Caco-2 (cell line): ENCODE data around the gene CXCR6. TPM values are rescaled to one million over a fixed set of nuclear protein-coding genes. Genes with fewer than 3 reads are reported as not detected.

Experiments used
- BruUV-seq: library from RNA; stranded (reverse); fragments of 400-500 nt; replicated peaks from 2 replicates; lab custom pipeline; 2021; lab: Mats Ljungman, UMichigan
- CTCF ChIA-PET: fragments of 300-600 bp; sonication (Branson Sonifier 250); formaldehyde crosslinking; loops from one replicate; lab custom pipeline; 2022; ENCODE audit warnings: antibody characterized with exemption; lab: Charles Lee
- POLR2A ChIA-PET: fragments of 300-600 bp; sonication (Branson Sonifier 250); formaldehyde crosslinking; loops from one replicate; lab custom pipeline; 2022; ENCODE audit warnings: antibody characterized with exemption; lab: Charles Lee
- DNase-seq, 2 experiments: peaks; one replicate each; pipeline versions ENCODE4 v3.0.0 to v3.0.0-alpha.2; 2020 to 2022
- H3K27me3 ChIP-seq: replicated peaks from 2 replicates; pipeline ENCODE4 v1.6.0; 2011; ENCODE audit warnings: low read length; ENCODE audit not compliant: control insufficient read depth, insufficient read depth
- H3K36me3 ChIP-seq: 2 replicates; pipeline ENCODE4 v1.5.1; 2011; ENCODE audit warnings: low read length; ENCODE audit not compliant: control insufficient read depth, insufficient read depth
- H3K4me1 ChIP-seq: fragments of 250-450 bp; sonication (Bioruptor Pico); 2 replicates; pipeline ENCODE4 v1.5.1; 2020; ENCODE audit warnings: mild to moderate bottlenecking
- H3K4me3 ChIP-seq: 2 replicates; pipeline ENCODE4 v1.5.1; 2011; ENCODE audit warnings: low read depth, mild to moderate bottlenecking, control low read depth, low read length
- H3K9me3 ChIP-seq: fragments of 250-450 bp; sonication (Bioruptor Pico); 2 replicates; pipeline ENCODE4 v1.5.1; 2020; ENCODE audit warnings: mild to moderate bottlenecking, moderate library complexity
- H3K27ac Mint-ChIP-seq: one replicate; pipeline ENCODE4 v1.8.0; 2022; ENCODE audit warnings: mixed read lengths; ENCODE audit not compliant: unreplicated experiment
- H3K27me3 Mint-ChIP-seq: one replicate; pipeline ENCODE4 v1.8.0; 2022; ENCODE audit warnings: mixed read lengths; ENCODE audit not compliant: insufficient read depth, unreplicated experiment
- H3K36me3 Mint-ChIP-seq: one replicate; pipeline ENCODE4 v1.8.0; 2022; ENCODE audit warnings: mild to moderate bottlenecking, mixed read lengths; ENCODE audit not compliant: insufficient read depth, unreplicated experiment
- H3K4me1 Mint-ChIP-seq: one replicate; pipeline ENCODE4 v1.8.0; 2022; ENCODE audit warnings: low read depth, mixed read lengths; ENCODE audit not compliant: unreplicated experiment
- H3K4me3 Mint-ChIP-seq: one replicate; pipeline ENCODE4 v1.8.0; 2022; ENCODE audit warnings: mild to moderate bottlenecking, moderate library complexity, mixed read lengths; ENCODE audit not compliant: unreplicated experiment
- H3K9me3 Mint-ChIP-seq: one replicate; pipeline ENCODE4 v1.8.0; 2022; ENCODE audit warnings: mixed read lengths; ENCODE audit not compliant: unreplicated experiment
- intact Hi-C: fragments of 100-400 bp; cut with micrococcal nuclease; formaldehyde crosslinking; loops from one replicate; pipeline ENCODE4 v1.10.0; 2022; ENCODE audit not compliant: unreplicated experiment
- total RNA-seq: library from RNA; stranded (reverse); gene quantifications from 2 replicates; pipeline ENCODE4 v1.2.3, GENCODE V29; 2022
- TF ChIP-seq, protein P1 (sequence below), 2 experiments: fragments of 200-600 bp in 1 of 2; IDR thresholded peaks; 1 replicate in 1 of 2; 2 replicates in 1 of 2; pipeline versions ENCODE4 v1.5.1 to v1.8.0; 2011 to 2022; ENCODE audit warnings: antibody characterized with exemption in 1 of 2, control low read depth in 1 of 2, inconsistent platforms in 1 of 2, low read depth in 1 of 2, low read length in 1 of 2, mild to moderate bottlenecking in 1 of 2, moderate library complexity in 1 of 2; ENCODE audit not compliant: insufficient read depth in 1 of 2, severe bottlenecking in 1 of 2, unreplicated experiment in 1 of 2

CXCR6 gene
- total RNA-seq, 1 experiment from 2014 or later = not detected

- peaks cover 7% of the 10 kb centered on the region for H3K36me3 ChIP-seq
- H3K4me1 Mint-ChIP-seq = no peaks in the 10 kb centered on the region
Observed at GRCh38 chr3:45950686-45951600, 7.7 kb downstream of the CXCR6 start.

GRCh38 chr3:45951946-45952345 lies 8.7 kb downstream of the CXCR6 start:
- DNase-seq = no peak
- Histone ChIP-seq H3K4me3 (no peak overlapping the region), H3K4me1 (no peaks in the 10 kb centered on the region), H3K9me3 (no peaks in the 10 kb centered on the region), H3K27me3 (no peaks in the 10 kb centered on the region), H3K36me3 (peaks cover 5% of the 10 kb centered on the region)
- BruUV-seq = no TSS peak
- H3K9me3 Mint-ChIP-seq = no peaks in the 10 kb centered on the region
- POLR2A ChIA-PET = no interaction called here
- peaks cover 19% of the 10 kb centered on the region for H3K36me3 Mint-ChIP-seq
- H3K4me3 Mint-ChIP-seq = no peak overlapping the region
- CTCF ChIA-PET = no interaction called here
- no peaks in the 10 kb centered on the region for H3K27me3 Mint-ChIP-seq
- H3K27ac Mint-ChIP-seq = no peak overlapping the region
- TF ChIP-seq, protein P1, sequence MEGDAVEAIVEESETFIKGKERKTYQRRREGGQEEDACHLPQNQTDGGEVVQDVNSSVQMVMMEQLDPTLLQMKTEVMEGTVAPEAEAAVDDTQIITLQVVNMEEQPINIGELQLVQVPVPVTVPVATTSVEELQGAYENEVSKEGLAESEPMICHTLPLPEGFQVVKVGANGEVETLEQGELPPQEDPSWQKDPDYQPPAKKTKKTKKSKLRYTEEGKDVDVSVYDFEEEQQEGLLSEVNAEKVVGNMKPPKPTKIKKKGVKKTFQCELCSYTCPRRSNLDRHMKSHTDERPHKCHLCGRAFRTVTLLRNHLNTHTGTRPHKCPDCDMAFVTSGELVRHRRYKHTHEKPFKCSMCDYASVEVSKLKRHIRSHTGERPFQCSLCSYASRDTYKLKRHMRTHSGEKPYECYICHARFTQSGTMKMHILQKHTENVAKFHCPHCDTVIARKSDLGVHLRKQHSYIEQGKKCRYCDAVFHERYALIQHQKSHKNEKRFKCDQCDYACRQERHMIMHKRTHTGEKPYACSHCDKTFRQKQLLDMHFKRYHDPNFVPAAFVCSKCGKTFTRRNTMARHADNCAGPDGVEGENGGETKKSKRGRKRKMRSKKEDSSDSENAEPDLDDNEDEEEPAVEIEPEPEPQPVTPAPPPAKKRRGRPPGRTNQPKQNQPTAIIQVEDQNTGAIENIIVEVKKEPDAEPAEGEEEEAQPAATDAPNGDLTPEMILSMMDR (IDR thresholded peaks at IDR 0.05; ENCODE audit: insufficient read depth in 1 of 2, low read depth in 1 of 2, low read length in 1 of 2, severe bottlenecking in 1 of 2, unreplicated experiment in 1 of 2) = no peak
- H3K4me1 Mint-ChIP-seq = no peaks in the 10 kb centered on the region
- intact Hi-C loops = no loop called here

More at GRCh38 chr3:45950686-45951600, 7.7 kb downstream of the CXCR6 start:
- Histone ChIP-seq H3K9me3 (no peaks in the 10 kb centered on the region), H3K27me3 (no peaks in the 10 kb centered on the region), H3K4me1 (no peaks in the 10 kb centered on the region), H3K4me3 (no peak overlapping the region)
- no peaks in the 10 kb centered on the region for H3K27me3 Mint-ChIP-seq
- ChIA-PET CTCF (no interaction called here), POLR2A (no interaction called here)
- TF ChIP-seq, protein P1 (IDR thresholded peaks at IDR 0.05; ENCODE audit: insufficient read depth in 1 of 2, low read depth in 1 of 2, low read length in 1 of 2, severe bottlenecking in 1 of 2, unreplicated experiment in 1 of 2) = no peak
- peaks cover 27% of the 10 kb centered on the region for H3K36me3 Mint-ChIP-seq
- DNase-seq = no peak
- no peaks in the 10 kb centered on the region for H3K9me3 Mint-ChIP-seq
- intact Hi-C loops = no loop called here
- no TSS peak for BruUV-seq
- H3K4me3 Mint-ChIP-seq = no peak overlapping the region
- H3K27ac Mint-ChIP-seq = no peak overlapping the region

- H3K27me3 Mint-ChIP-seq = no peaks in the 10 kb centered on the region
- BruUV-seq = no TSS peak
- H3K4me3 ChIP-seq = no peak overlapping the region
- no peaks in the 10 kb centered on the region for H3K9me3 Mint-ChIP-seq
- H3K36me3 Mint-ChIP-seq = peaks cover 17% of the 10 kb centered on the region
- no peak overlapping the region for H3K27ac Mint-ChIP-seq
- intact Hi-C loops = no loop called here
- peaks cover 5% of the 10 kb centered on the region for H3K36me3 ChIP-seq
- ChIA-PET CTCF (no interaction called here), POLR2A (no interaction called here)
- TF ChIP-seq, protein P1 (IDR thresholded peaks at IDR 0.05; ENCODE audit: insufficient read depth in 1 of 2, low read depth in 1 of 2, low read length in 1 of 2, severe bottlenecking in 1 of 2, unreplicated experiment in 1 of 2) = no peak
- DNase-seq = no peak
- no peaks in the 10 kb centered on the region for H3K27me3 ChIP-seq
- H3K4me1 ChIP-seq = no peaks in the 10 kb centered on the region
- H3K4me3 Mint-ChIP-seq = no peak overlapping the region
- no peaks in the 10 kb centered on the region for H3K4me1 Mint-ChIP-seq
- no peaks in the 10 kb centered on the region for H3K9me3 ChIP-seq
Observed at GRCh38 chr3:45952456-45952855, 9.2 kb downstream of the CXCR6 start.
